SK-N-SH (cell line): ENCODE data around the gene ABCG4. TPM values are rescaled to one million over a fixed set of nuclear protein-coding genes. Genes with fewer than 3 reads are reported as not detected.

ENCODE experiments used
- CTCF ChIA-PET: fragments of 300-600, 350-600 bp; formaldehyde crosslinking; extraction: SDS; loops from one replicate; lab custom pipeline; 2021; lab: Yijun Ruan, JAX
- POLR2A ChIA-PET: fragments of 350-600 bp; sonication (Branson Sonifier 250); formaldehyde crosslinking; extraction: SDS; loops from one replicate; lab custom pipeline; 2020; ENCODE audit warnings: antibody characterized with exemption, inconsistent platforms; lab: Yijun Ruan, JAX
- DNase-seq: peaks from one replicate; pipeline ENCODE4 v3.0.0; 2012
- H2AFZ ChIP-seq: fragments of 200-600 bp; sonication (generic); 2 replicates; pipeline ENCODE4 v1.8.1; 2016; ENCODE audit warnings: antibody characterized with exemption, mild to moderate bottlenecking, low read depth
- H3F3A ChIP-seq: fragments of 200-600 bp; sonication (generic); replicated peaks from 2 replicates; pipeline ENCODE3; 2016; ENCODE audit warnings: antibody characterized with exemption, mild to moderate bottlenecking; ENCODE audit not compliant: insufficient read depth
- H3K27ac ChIP-seq, 2 experiments: fragments of 200-500 bp in 1 of 2; fragments of 200-600 bp in 1 of 2; sonication (Bioruptor generic) in 1 of 2; sonication (generic), shearing (Covaris generic) in 1 of 2; 2 replicates each; pipeline versions ENCODE4 v1.5.1 to v1.6.1; 2014 to 2016; ENCODE audit warnings: low read depth in 2 of 2, inconsistent platforms in 1 of 2, low read length in 1 of 2, mild to moderate bottlenecking in 1 of 2, mixed read lengths in 1 of 2
- H3K27me3 ChIP-seq: fragments of 200-600 bp; sonication (generic), shearing (Covaris generic); 2 replicates; pipeline ENCODE4 v1.6.1; 2016; ENCODE audit warnings: mixed run types; ENCODE audit not compliant: insufficient read depth
- H3K36me3 ChIP-seq, 2 experiments: fragments of 200-500 bp in 1 of 2; fragments of 200-600 bp in 1 of 2; sonication (Bioruptor generic) in 1 of 2; sonication (generic) in 1 of 2; replicated peaks in 1 of 2; 2 replicates each; pipeline versions ENCODE3 to v1.5.1; 2014 to 2016; ENCODE audit warnings: low read length in 1 of 2, mild to moderate bottlenecking in 1 of 2; ENCODE audit not compliant: insufficient read depth in 2 of 2, control insufficient read depth in 1 of 2
- H3K4me1 ChIP-seq, 2 experiments: fragments of 200-500 bp in 1 of 2; fragments of 200-600 bp in 1 of 2; sonication (Bioruptor generic) in 1 of 2; sonication (generic), shearing (Covaris generic) in 1 of 2; 2 replicates each; pipeline versions ENCODE4 v1.5.1 to v1.6.1; 2014 to 2016; ENCODE audit warnings: low read depth in 1 of 2, low read length in 1 of 2, mixed run types in 1 of 2; ENCODE audit not compliant: insufficient read depth in 2 of 2, control insufficient read depth in 1 of 2
- H3K4me2 ChIP-seq: fragments of 200-600 bp; sonication (generic), shearing (Covaris generic); 2 replicates; pipeline ENCODE4 v1.6.1; 2017; ENCODE audit warnings: mixed run types
- H3K4me3 ChIP-seq, 2 experiments: fragments of 200-500 bp in 1 of 2; fragments of 200-600 bp in 1 of 2; sonication (Bioruptor generic) in 1 of 2; sonication (generic), shearing (Covaris generic) in 1 of 2; 2 replicates each; pipeline versions ENCODE4 v1.5.1 to v1.8.1; 2014 to 2016; ENCODE audit warnings: low read depth in 2 of 2, inconsistent platforms in 1 of 2, low read length in 1 of 2, mild to moderate bottlenecking in 1 of 2, mixed read lengths in 1 of 2, moderate library complexity in 1 of 2
- H3K79me2 ChIP-seq: fragments of 200-600 bp; sonication (generic); 2 replicates; pipeline ENCODE4 v1.8.1; 2017; ENCODE audit warnings: mild to moderate bottlenecking; ENCODE audit not compliant: insufficient read depth
- H3K9ac ChIP-seq: fragments of 200-600 bp; sonication (generic); 2 replicates; pipeline ENCODE4 v1.6.1; 2017; ENCODE audit warnings: mixed run types
- H3K9me2 ChIP-seq: fragments of 200-600 bp; sonication (generic); 2 replicates; pipeline ENCODE4 v1.6.1; 2017; ENCODE audit warnings: mixed run types
- H3K9me3 ChIP-seq: fragments of 200-600 bp; sonication (generic); 2 replicates; pipeline ENCODE4 v1.6.1; 2017; ENCODE audit warnings: mixed run types, mild to moderate bottlenecking, moderate library complexity
- H4K20me1 ChIP-seq: fragments of 200-600 bp; sonication (generic); 2 replicates; pipeline ENCODE4 v1.6.1; 2017; ENCODE audit warnings: mild to moderate bottlenecking, mixed run types; ENCODE audit not compliant: insufficient read depth
- CTCF ChIP-seq: fragments of 200-600 bp; sonication (generic); IDR thresholded peaks from 2 replicates; pipeline ENCODE4 v1.6.1; 2017; ENCODE audit warnings: antibody characterized with exemption, mild to moderate bottlenecking, moderate library complexity
- GABPA ChIP-seq: IDR thresholded peaks from 2 replicates; pipeline ENCODE4 v1.4.0; 2012; ENCODE audit warnings: low read depth, mild to moderate bottlenecking
- MEF2A ChIP-seq: IDR thresholded peaks from 2 replicates; pipeline ENCODE4 v1.4.0; 2012; ENCODE audit warnings: low read depth, borderline replicate concordance
- MXI1 ChIP-seq: IDR thresholded peaks from 2 replicates; pipeline ENCODE4 v1.6.1; 2012; ENCODE audit warnings: mild to moderate bottlenecking, low read depth, low read length, improper control_type of control experiment
- NFIC ChIP-seq: IDR thresholded peaks from 2 replicates; pipeline ENCODE4 v1.4.0; 2012; ENCODE audit warnings: borderline replicate concordance
- POLR2AphosphoS5 ChIP-seq: IDR thresholded peaks from 2 replicates; pipeline ENCODE4 v1.6.1; 2012; ENCODE audit warnings: low read depth, low read length
- RAD21 ChIP-seq: IDR thresholded peaks from 2 replicates; pipeline ENCODE4 v1.6.1; 2012; ENCODE audit warnings: mild to moderate bottlenecking, low read length
- SIN3A ChIP-seq: IDR thresholded peaks from 2 replicates; pipeline ENCODE4 v1.6.1; 2012; ENCODE audit warnings: low read depth, mild to moderate bottlenecking, low read length, moderate library complexity, borderline replicate concordance
- TAF1 ChIP-seq: IDR thresholded peaks from 2 replicates; pipeline ENCODE4 v1.6.1; 2012; ENCODE audit warnings: low read depth, mild to moderate bottlenecking, low read length, moderate library complexity, borderline replicate concordance
- YY1 ChIP-seq: IDR thresholded peaks from 2 replicates; pipeline ENCODE4 v1.4.0; 2012; ENCODE audit warnings: low read depth, mild to moderate bottlenecking
- ZBTB33 ChIP-seq: IDR thresholded peaks from 2 replicates; pipeline ENCODE4 v1.4.0; 2012; ENCODE audit warnings: low read depth, borderline replicate concordance
- WGBS: methylation state at CpG from one replicate; pipeline ENCODE4 v1.1.6; 2017; ENCODE audit warnings: low lambda C conversion rate; 5-methylcytosine and 5-hydroxymethylcytosine counted together
- polyA plus RNA-seq, 3 experiments: library from polyadenylated mRNA; depleted of rRNA; stranded (reverse); fragments of >200 nt; gene quantifications; 2 replicates each; pipeline ENCODE4 v1.2.3, GENCODE V29; 2012

Gene ABCG4
- polyA plus RNA-seq, 1 of the 3 experiments (the other 2 are of a cell fraction) = 0.72 TPM

GRCh38 chr11:119106564-119107537 lies 42.0 kb upstream of the ABCG4 start, which contains the start of gene C2CD2L (continued):
- TF ChIP-seq MEF2A (no peak), RAD21 (no peak), NFIC (no peak; the same call in 1 of the 2 replicates), MXI1 (peak; percentile 71; the same call in 1 of the 2 replicates), TAF1 (peak; percentile 77), ZBTB33 (no peak), POLR2AphosphoS5 (peak; percentile 64; the same call in 1 of the 2 replicates), YY1 (0 out of 2 replicates have a peak, but pooled peaks have one; percentile 16), CTCF (no peak)

GRCh38 chr11:119107538-119108145 lies 41.2 kb upstream of the ABCG4 start:
- Histone ChIP-seq H2AFZ (peak overlapping the region; percentile 75; the same call in 1 of the 2 replicates), H3F3A (peaks cover 19% of the 10 kb centered on the region), H3K4me2 (peak overlapping the region; percentile 98), H4K20me1 (no peaks in the 10 kb centered on the region), H3K9me2 (no peaks in the 10 kb centered on the region), H3K79me2 (peaks cover 35% of the 10 kb centered on the region; the same call in 1 of the 2 replicates), H3K4me3 (peak overlapping the region; percentile 85 to 86), H3K9me3 (no peaks in the 10 kb centered on the region), H3K36me3 (peaks cover 0 to 15% of the 10 kb centered on the region in 2 experiments), H3K27me3 (no peaks in the 10 kb centered on the region), H3K27ac (peak overlapping the region in 1 of 2 experiments; percentile 16; a peak in 1 of 4 replicates), H3K9ac (peak overlapping the region; percentile 81), H3K4me1 (peaks cover 28 to 32% of the 10 kb centered on the region in 2 experiments)
- no peak for DNase-seq
- 0 out of 2 replicates have a peak, but pooled peaks have one; percentile 7 for TF ChIP-seq SIN3A
- TF ChIP-seq GABPA = no peak
- TF ChIP-seq NFIC = no peak
- 0% methylated on average over 7 of the region's 65 CpGs for WGBS
- ChIA-PET CTCF (interaction anchor here (0.6 to 1.4 kb wide), 6 partner anchors 9 to 231 kb away, joined by 3 to 6 read pairs (median 4); no protein-coding TSS in a partner anchor), POLR2A (interaction anchor here (1.0 to 4.3 kb wide), 6 partner anchors 13 to 209 kb away, joined by 3 to 17 read pairs (median 6); partner anchors contain the start of genes HINFP, HMBS, MCAM and VPS11)
